Inferior parietal cortex (tissue), 1 donor: ENCODE data around the gene ITGB5.
A peak's percentile ranks its signal among the peaks of the same experiment; 100 is the strongest.
"Not testable (repeated sequence)": the region's sequence is repeated elsewhere in the genome, so short reads cannot be mapped to it uniquely, and the experiment has no call there.

Source experiments
- DNase-seq: peaks from one replicate; pipeline ENCODE4 v3.0.0-alpha.2; 2016; ENCODE audit errors: extremely low spot score

ITGB5 gene

GRCh38 chr3:124757926-124758325 lies 129.2 kb downstream of the ITGB5 start:
- DNase-seq: not testable (repeated sequence)

GRCh38 chr3:124752051-124752450 lies 135.1 kb downstream of the ITGB5 start:
- DNase-seq: no peak

- no peak for DNase-seq
Measured at GRCh38 chr3:124751501-124751900, 135.7 kb downstream of the ITGB5 start.

- not testable (repeated sequence) for DNase-seq
Measured at GRCh38 chr3:124749877-124750276, 137.3 kb downstream of the ITGB5 start.

GRCh38 chr3:124748560-124749198 lies 138.5 kb downstream of the ITGB5 start:
- no peak for DNase-seq

GRCh38 chr3:124747111-124747981 lies 139.8 kb downstream of the ITGB5 start:
- no peak for DNase-seq

- no peak for DNase-seq
Measured at GRCh38 chr3:124745756-124746155, 141.4 kb downstream of the ITGB5 start.

- no peak for DNase-seq
Measured at GRCh38 chr3:124741027-124741426, 146.1 kb downstream of the ITGB5 start.

- DNase-seq: no peak
Measured at GRCh38 chr3:124731760-124732159, 155.4 kb downstream of the ITGB5 start.

GRCh38 chr3:124730941-124731297 lies 156.2 kb downstream of the ITGB5 start:
- no peak for DNase-seq

GRCh38 chr3:124730129-124730940 lies 156.8 kb downstream of the ITGB5 start, which contains the start of gene UMPS:
Gene UMPS, plus strand, starts transcription at chr3:124730452. Its CDS starts 20 bp downstream, at chr3:124730472.
- DNase-seq: peak; percentile 83

- no peak for DNase-seq
Measured at GRCh38 chr3:124722589-124722988, 164.6 kb downstream of the ITGB5 start.

GRCh38 chr3:124714223-124714853 lies 172.8 kb downstream of the ITGB5 start:
- DNase-seq: no peak
